IMR-90 (cell line): ENCODE data around the gene S100A5.
"Not testable (repeated sequence)": the region's sequence is repeated elsewhere in the genome, so short reads cannot be mapped to it uniquely, and the experiment has no call there.

ENCODE experiments used
- BHLHE40 ChIP-seq: fragments of 150-350 bp; IDR thresholded peaks from 2 replicates; pipeline ENCODE4 v1.6.1; 2016; ENCODE audit warnings: mild to moderate bottlenecking, low read depth, low read length
- CEBPB ChIP-seq: IDR thresholded peaks from 2 replicates; pipeline ENCODE4 v1.6.1; 2012; ENCODE audit warnings: low read depth, low read length, improper control_type of control experiment
- CTCF ChIP-seq: conservative IDR thresholded peaks from 2 replicates; pipeline ENCODE4 v1.5.1; 2012; ENCODE audit warnings: mild to moderate bottlenecking, low read depth, low read length, improper control_type of control experiment
- FOS ChIP-seq: fragments of 150-350 bp; IDR thresholded peaks from 2 replicates; pipeline ENCODE4 v1.6.1; 2016; ENCODE audit warnings: low read depth, low read length
- MAFK ChIP-seq: IDR thresholded peaks from 2 replicates; pipeline ENCODE4 v1.6.1; 2012; ENCODE audit warnings: low read depth, low read length, improper control_type of control experiment
- MXI1 ChIP-seq: IDR thresholded peaks from 2 replicates; pipeline ENCODE4 v1.6.1; 2012; ENCODE audit warnings: low read depth, mild to moderate bottlenecking, low read length, moderate library complexity, borderline replicate concordance
- POLR2A ChIP-seq: IDR thresholded peaks from 2 replicates; pipeline ENCODE4 v1.6.1; 2012; ENCODE audit warnings: mild to moderate bottlenecking, low read depth, low read length
- RAD21 ChIP-seq: IDR thresholded peaks from 2 replicates; pipeline ENCODE4 v1.6.1; 2012; ENCODE audit warnings: low read length, improper control_type of control experiment
- RCOR1 ChIP-seq: IDR thresholded peaks from 2 replicates; pipeline ENCODE4 v1.6.1; 2012; ENCODE audit warnings: mild to moderate bottlenecking, low read length, improper control_type of control experiment; ENCODE audit not compliant: insufficient replicate concordance
- RFX5 ChIP-seq: IDR thresholded peaks from 2 replicates; pipeline ENCODE4 v1.8.0; 2012; ENCODE audit warnings: low read depth, mild to moderate bottlenecking, low read length, moderate library complexity
- USF2 ChIP-seq: fragments of 150-350 bp; IDR thresholded peaks from 2 replicates; pipeline ENCODE4 v1.6.1; 2017; ENCODE audit warnings: mild to moderate bottlenecking, antibody characterized with exemption, low read length, low read depth

DNA sequence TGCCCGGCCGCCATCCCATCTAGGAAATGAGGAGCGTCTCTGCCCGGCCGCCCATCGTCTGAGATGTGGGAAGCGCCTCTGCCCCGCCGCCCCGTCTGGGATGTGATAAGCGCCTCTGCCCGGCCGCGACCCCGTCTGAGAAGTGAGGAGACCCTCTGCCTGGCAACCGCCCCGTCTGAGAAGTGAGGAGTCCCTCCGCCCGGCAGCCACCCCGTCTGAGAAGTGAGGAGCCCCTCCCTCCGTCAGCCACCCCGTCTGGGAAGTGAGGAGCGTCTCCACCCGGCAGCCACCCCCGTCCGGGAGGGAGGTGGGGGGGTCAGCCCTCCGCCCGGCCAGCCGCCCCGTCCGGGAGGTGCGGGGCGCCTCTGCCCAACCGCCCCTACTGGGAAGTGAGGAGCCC, 42.1 kb upstream of the S100A5 start:
- not testable (repeated sequence) for TF ChIP-seq BHLHE40, CEBPB, RAD21, CTCF, RCOR1, MXI1, POLR2A, MAFK, FOS, USF2, RFX5
